Bronchial epithelial cell (primary cell): ENCODE results near the gene CHMP6. TPM values are rescaled to one million over a fixed set of nuclear protein-coding genes. Genes with fewer than 3 reads are reported as not detected.

Source experiments
- DNase-seq: peaks from one replicate; pipeline ENCODE4 v3.0.0-alpha.2; 2010; ENCODE audit warnings: low read depth
- FAIRE-seq: peaks from 2 replicates; lab custom pipeline; 2011; peaks lifted over from hg19 to GRCh38; lab: Jason Lieb, UNC
- H3K27me3 ChIP-seq: 2 replicates; pipeline ENCODE4 v1.5.1; 2011; ENCODE audit warnings: low read length; ENCODE audit not compliant: control insufficient read depth, insufficient read depth
- H3K36me3 ChIP-seq: 2 replicates; pipeline ENCODE4 v1.5.1; 2011; ENCODE audit warnings: low read length; ENCODE audit not compliant: control insufficient read depth, insufficient read depth
- H3K4me3 ChIP-seq: 2 replicates; pipeline ENCODE4 v1.5.1; 2011; ENCODE audit warnings: mild to moderate bottlenecking, low read depth, low read length, control low read depth
- total RNA-seq: library from RNA; depleted of rRNA; stranded (reverse); fragments of >200 nt; gene quantifications from 2 replicates; pipeline ENCODE4 v1.2.1, GENCODE V29; 2014
- TF ChIP-seq, protein P1 (sequence below): IDR thresholded peaks from 2 replicates; pipeline ENCODE4 v1.5.1; 2011; ENCODE audit warnings: mild to moderate bottlenecking, moderate library complexity, low read length, control low read depth, inconsistent platforms; ENCODE audit not compliant: insufficient read depth, severe bottlenecking

Gene CHMP6
- total RNA-seq, 1 donor from 2014 or later: 5.8 TPM

DNA sequence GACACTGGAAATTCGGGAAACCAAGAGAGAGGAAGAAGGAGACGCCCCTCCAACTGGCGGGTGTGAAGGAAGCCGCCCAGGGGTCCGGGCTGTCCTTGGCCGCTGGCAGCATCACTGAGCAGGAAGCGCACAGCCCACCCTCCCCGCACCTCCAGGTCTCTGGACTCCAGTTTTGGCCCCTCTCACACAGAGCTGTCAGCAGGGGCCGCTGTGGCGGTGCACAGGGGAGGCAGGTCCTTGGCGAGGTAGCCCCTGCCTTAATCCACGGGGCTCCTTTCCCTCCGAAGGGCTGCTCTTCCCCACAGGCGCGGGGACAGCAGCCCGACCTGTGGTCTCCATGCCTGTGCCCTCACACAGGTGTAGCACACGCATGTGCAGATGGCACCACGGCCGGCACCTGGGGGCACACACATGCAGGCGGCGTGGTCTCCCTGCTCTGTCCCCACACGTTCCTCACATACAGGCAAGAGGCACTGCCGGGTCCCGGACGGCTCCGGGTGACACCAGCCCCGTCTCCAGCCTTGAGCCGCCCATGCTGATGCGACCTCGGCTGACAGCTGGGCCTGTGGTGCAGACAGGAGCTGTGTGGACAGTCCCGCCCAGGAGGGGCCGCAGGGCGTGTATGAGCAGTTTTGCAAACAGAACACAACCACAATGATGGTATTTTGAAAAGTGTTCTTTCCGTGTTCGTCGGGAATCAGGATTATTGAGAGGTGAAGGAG lies 26.6 kb upstream of the CHMP6 start:
- no peak for DNase-seq
- TF ChIP-seq, protein P1, sequence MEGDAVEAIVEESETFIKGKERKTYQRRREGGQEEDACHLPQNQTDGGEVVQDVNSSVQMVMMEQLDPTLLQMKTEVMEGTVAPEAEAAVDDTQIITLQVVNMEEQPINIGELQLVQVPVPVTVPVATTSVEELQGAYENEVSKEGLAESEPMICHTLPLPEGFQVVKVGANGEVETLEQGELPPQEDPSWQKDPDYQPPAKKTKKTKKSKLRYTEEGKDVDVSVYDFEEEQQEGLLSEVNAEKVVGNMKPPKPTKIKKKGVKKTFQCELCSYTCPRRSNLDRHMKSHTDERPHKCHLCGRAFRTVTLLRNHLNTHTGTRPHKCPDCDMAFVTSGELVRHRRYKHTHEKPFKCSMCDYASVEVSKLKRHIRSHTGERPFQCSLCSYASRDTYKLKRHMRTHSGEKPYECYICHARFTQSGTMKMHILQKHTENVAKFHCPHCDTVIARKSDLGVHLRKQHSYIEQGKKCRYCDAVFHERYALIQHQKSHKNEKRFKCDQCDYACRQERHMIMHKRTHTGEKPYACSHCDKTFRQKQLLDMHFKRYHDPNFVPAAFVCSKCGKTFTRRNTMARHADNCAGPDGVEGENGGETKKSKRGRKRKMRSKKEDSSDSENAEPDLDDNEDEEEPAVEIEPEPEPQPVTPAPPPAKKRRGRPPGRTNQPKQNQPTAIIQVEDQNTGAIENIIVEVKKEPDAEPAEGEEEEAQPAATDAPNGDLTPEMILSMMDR: no peak
- FAIRE-seq: no peak

DNA sequence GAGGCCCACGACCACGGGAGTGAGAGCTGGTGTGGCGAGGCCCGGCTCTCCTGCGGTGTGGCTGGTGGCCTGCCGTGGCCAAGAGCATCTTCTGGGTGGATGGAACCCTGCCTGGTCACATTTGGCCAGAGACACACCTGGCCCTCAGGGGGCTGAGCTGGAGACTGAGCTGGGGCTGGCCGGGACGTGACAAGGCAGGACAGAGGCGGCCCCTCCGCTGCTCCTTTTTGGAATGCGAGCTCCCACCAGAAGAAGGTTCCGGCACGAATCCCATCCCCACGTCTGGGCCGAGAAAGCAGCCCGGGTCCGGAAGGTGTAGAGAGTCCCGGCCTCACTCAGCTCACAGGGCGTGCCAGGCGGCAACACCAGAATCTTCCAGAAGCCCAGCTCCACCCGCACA lies 26.0 kb upstream of the CHMP6 start:
- DNase-seq: no peak
- H3K36me3 ChIP-seq: peaks cover 3% of the 10 kb centered on the region
- H3K27me3 ChIP-seq: peaks cover 8% of the 10 kb centered on the region
- TF ChIP-seq, protein P1: no peak
- no peak overlapping the region for H3K4me3 ChIP-seq
- no peak for FAIRE-seq

More for the DNA sequence above, 26.6 kb upstream of the CHMP6 start:
- Histone ChIP-seq H3K4me3 (no peak overlapping the region), H3K36me3 (peaks cover 3% of the 10 kb centered on the region), H3K27me3 (peaks cover 4% of the 10 kb centered on the region)

DNA sequence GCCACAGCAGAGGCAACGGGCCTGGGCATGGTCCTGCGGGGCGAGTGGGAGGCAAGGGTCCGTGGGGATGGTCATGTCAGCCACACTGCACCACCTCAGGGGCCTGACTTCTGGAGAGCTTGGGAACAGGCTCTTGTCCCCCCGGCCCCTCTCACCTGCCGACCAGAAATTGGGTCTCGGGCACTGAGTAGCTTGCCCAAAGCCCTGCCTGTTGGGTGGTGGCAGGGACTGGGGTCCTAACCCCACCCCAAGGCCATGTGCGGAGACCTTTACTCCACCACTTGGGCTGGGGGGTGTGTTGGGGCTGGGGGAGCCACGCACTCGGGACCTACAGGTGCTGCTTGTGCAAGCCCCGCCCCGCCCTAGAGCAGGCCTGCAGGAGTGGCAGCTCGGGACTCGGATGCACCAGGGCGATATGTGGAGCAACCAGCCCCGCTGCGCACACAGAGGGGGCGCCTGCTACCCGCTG lies 24.2 kb upstream of the CHMP6 start:
- no peak overlapping the region for H3K4me3 ChIP-seq
- TF ChIP-seq, protein P1: no peak
- peaks cover 3% of the 10 kb centered on the region for H3K36me3 ChIP-seq
- FAIRE-seq (no peak), DNase-seq (no peak)
- H3K27me3 ChIP-seq: peaks cover 8% of the 10 kb centered on the region

DNA sequence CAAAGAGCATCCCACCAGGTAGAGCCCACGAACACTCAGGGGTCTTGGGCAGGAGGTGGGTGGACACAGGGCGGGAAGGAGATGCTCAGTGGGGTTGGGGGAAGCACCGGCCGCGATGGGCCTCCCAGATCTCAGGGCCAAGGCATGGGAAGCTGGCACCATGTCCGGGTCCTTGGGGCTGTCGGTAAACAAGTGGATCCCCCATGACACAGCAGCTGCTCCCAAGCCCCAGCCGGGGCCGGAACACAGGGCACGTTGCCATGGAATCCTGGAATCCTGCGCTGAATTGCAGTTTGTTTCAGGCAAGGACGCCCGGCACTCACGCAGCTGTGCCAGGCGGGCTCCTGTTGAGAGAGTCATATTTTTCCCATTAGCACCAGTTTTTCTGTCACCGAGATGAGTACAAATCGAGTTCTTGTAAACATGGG lies 23.0 kb upstream of the CHMP6 start:
- TF ChIP-seq, protein P1: no peak
- FAIRE-seq: no peak
- Histone ChIP-seq H3K36me3 (peaks cover 3% of the 10 kb centered on the region), H3K27me3 (peaks cover 8% of the 10 kb centered on the region), H3K4me3 (no peak overlapping the region)
- no peak for DNase-seq

DNA sequence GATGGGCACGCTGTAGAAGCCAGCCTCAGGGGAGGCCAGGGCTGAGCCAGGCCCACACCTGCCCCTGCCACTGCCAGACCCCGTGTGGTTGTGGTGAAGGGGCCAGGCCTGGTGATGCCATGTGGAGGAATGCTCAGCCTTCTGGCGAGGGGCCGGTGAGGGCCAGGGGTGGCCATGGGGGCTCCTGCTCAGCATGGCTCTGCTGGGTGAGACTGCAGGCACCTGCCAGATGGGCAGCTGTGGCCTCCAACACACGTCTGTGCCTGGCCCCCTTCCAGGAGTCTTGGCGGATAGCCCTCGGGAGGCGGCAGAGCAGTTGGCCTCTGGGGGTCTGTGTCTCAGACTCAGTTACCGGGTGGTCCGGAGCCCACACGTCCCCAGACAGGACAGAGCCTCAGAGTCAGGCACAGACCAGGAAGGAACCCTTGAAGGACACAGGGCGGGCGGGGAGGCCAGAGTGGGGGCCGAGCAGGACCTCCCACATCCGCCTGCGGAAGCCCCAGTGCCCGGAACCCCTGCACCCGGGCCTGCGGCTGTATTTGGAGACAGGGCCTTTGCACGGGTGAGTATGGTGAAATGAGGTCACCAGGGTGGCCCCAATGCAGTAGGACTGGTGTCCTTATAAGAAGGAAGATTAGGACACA lies 22.5 kb upstream of the CHMP6 start:
- DNase-seq: no peak
- peaks cover 8% of the 10 kb centered on the region for H3K27me3 ChIP-seq
- FAIRE-seq: no peak
- TF ChIP-seq, protein P1: no peak
- H3K36me3 ChIP-seq: peaks cover 3% of the 10 kb centered on the region
- H3K4me3 ChIP-seq: no peak overlapping the region
